RWPE1 (cell line): Measurements from ENCODE around the gene HDGF.

ENCODE experiments used
- CTCF ChIA-PET: fragments of 350-600 bp; sonication (Branson Sonifier 250); formaldehyde crosslinking; extraction: SDS; loops from one replicate; lab custom pipeline; 2021; lab: Yijun Ruan, JAX
- POLR2A ChIA-PET: fragments of 400-600 bp; formaldehyde crosslinking; extraction: SDS; loops from one replicate; lab custom pipeline; 2020; ENCODE audit warnings: antibody characterized with exemption; ENCODE audit not compliant: low non-redundant PET; lab: Yijun Ruan, JAX
- DNase-seq: peaks from one replicate; pipeline ENCODE4 v3.0.0; 2012; ENCODE audit warnings: low spot score
- H3K27ac ChIP-seq: fragments of 450-650 bp; 2 replicates; pipeline ENCODE4 v1.5.1; 2017
- CTCF ChIP-seq: fragments of 450-650 bp; conservative IDR thresholded peaks from 2 replicates; pipeline ENCODE4 v1.5.1; 2017; ENCODE audit warnings: low read depth, mild to moderate bottlenecking

HDGF gene

DNA sequence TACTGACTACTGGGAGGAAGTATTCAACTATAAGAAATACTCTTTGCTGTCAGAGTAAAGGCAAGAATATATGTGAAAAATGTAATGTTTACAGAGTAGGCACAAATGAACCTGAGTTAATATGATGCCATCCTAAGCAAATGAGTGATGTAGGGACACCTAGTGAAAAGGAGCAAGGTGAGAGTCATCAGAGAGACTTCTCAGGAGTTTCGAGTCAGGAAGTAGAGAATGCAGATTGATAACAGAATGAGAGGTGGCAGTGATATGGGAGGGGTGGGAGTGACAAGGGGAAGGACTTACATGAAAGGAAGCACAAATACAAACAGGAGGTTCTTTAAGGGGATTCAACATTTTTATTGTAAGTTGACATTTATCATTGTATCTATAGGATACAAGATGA is 26.1 kb upstream of the HDGF start:
- no peak for TF ChIP-seq CTCF
- H3K27ac ChIP-seq = no peak overlapping the region
- DNase-seq = no peak
- ChIA-PET POLR2A (no interaction called here), CTCF (no interaction called here)

GRCh38 chr1:156776942-156777341 is 25.5 kb upstream of the HDGF start:
- POLR2A ChIA-PET = no interaction called here

GRCh38 chr1:156775799-156776198 is 24.3 kb upstream of the HDGF start:
- H3K27ac ChIP-seq = peak overlapping the region; percentile 49
- TF ChIP-seq CTCF = no peak
- ChIA-PET CTCF (no interaction called here), POLR2A (no interaction called here)
- DNase-seq = no peak

More at GRCh38 chr1:156776942-156777341, 25.5 kb upstream of the HDGF start:
- CTCF ChIA-PET = no interaction called here
- no peak for DNase-seq
- no peak for TF ChIP-seq CTCF
- H3K27ac ChIP-seq = no peak overlapping the region; the same call in 1 of the 2 replicates

- H3K27ac ChIP-seq = no peak overlapping the region
- CTCF ChIA-PET = interaction anchor here (0.6 to 0.7 kb wide), 3 partner anchors 11 to 190 kb away, joined by 3 to 5 read pairs (median 3); no protein-coding TSS in a partner anchor
- POLR2A ChIA-PET = no interaction called here
- no peak for TF ChIP-seq CTCF
- DNase-seq = no peak
Measured at GRCh38 chr1:156773607-156774006, 22.1 kb upstream of the HDGF start.

- DNase-seq = no peak
- TF ChIP-seq CTCF = no peak
- POLR2A ChIA-PET = no interaction called here
- no peak overlapping the region for H3K27ac ChIP-seq
- CTCF ChIA-PET = interaction anchor here (0.6 to 1.0 kb wide), 3 partner anchors 10 to 138 kb away, joined by 3 read pairs; no protein-coding TSS in a partner anchor
Measured at GRCh38 chr1:156772728-156773497, 21.4 kb upstream of the HDGF start.

DNA sequence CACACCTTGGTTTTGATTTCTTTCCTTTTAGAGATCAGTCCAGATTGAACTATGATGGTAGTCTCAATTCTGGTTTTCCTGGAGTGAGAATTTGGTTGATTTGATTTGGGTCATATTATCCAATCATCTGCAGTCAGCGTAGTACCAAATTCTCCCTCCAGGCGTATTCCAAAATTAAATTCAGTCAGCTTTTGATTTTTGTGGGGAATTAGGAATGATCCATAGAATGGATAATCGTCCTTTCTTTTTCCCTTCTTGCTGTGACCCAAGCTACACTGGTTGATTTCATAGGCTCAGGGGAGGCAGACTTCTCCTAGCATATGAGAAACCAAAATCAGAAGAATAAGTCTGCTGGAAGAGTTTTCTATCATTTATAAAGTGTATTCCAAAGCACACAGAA is 20.7 kb upstream of the HDGF start:
- POLR2A ChIA-PET = interaction anchor here (0.6 kb wide), 1 partner anchor 43 kb away, joined by 5 read pairs; the partner anchor contains the start of gene ISG20L2
- CTCF ChIA-PET = interaction anchor here (0.6 to 1.0 kb wide), 3 partner anchors 11 to 139 kb away, joined by 3 read pairs; no protein-coding TSS in a partner anchor
- DNase-seq = no peak
- no peak for TF ChIP-seq CTCF
- H3K27ac ChIP-seq = no peak overlapping the region
